ENCODE measurements around the gene PTGDR.

PTGDR gene

GRCh38 chr14:52307905-52308304 lies 40.4 kb downstream of the PTGDR start:
- H3K27ac ChIP-seq: no peak overlapping the region
- no peak for TF ChIP-seq ZFX (IDR thresholded peaks at IDR 0.05)
- TF ChIP-seq CTCF (conservative IDR thresholded peaks at IDR 0.05): no peak

GRCh38 chr14:52310541-52310940 lies 43.0 kb downstream of the PTGDR start:
- TF ChIP-seq CTCF (conservative IDR thresholded peaks at IDR 0.05): no peak
- TF ChIP-seq ZFX (IDR thresholded peaks at IDR 0.05): no peak
- no peak overlapping the region for H3K27ac ChIP-seq

GRCh38 chr14:52312931-52313355 lies 45.4 kb downstream of the PTGDR start:
- TF ChIP-seq CTCF (conservative IDR thresholded peaks at IDR 0.05) (no peak), ZFX (IDR thresholded peaks at IDR 0.05) (no peak)
- H3K27ac ChIP-seq: no peak overlapping the region

- H3K27ac ChIP-seq: no peak overlapping the region
- TF ChIP-seq CTCF (conservative IDR thresholded peaks at IDR 0.05) (no peak), ZFX (IDR thresholded peaks at IDR 0.05) (no peak)
Measured at GRCh38 chr14:52313462-52313861, 46.0 kb downstream of the PTGDR start.

GRCh38 chr14:52313903-52314594 lies 46.6 kb downstream of the PTGDR start, which contains the start of gene PTGER2:
Gene PTGER2 (plus strand): TSS chr14:52314312. CDS start chr14:52314549, 237 bp downstream.
- TF ChIP-seq ZFX (IDR thresholded peaks at IDR 0.05): no peak
- TF ChIP-seq CTCF (conservative IDR thresholded peaks at IDR 0.05): no peak
- H3K27ac ChIP-seq: no peak within 1 kb of the TSS

GRCh38 chr14:52314595-52315354 lies 47.3 kb downstream of the PTGDR start:
- no peak overlapping the region for H3K27ac ChIP-seq
- TF ChIP-seq ZFX (IDR thresholded peaks at IDR 0.05) (no peak), CTCF (conservative IDR thresholded peaks at IDR 0.05) (no peak)

GRCh38 chr14:52315355-52315718 lies 47.8 kb downstream of the PTGDR start:
- H3K27ac ChIP-seq: no peak overlapping the region
- no peak for TF ChIP-seq ZFX (IDR thresholded peaks at IDR 0.05)
- TF ChIP-seq CTCF (conservative IDR thresholded peaks at IDR 0.05): no peak
